IPS DF 4.7 (cell line): Measurements from ENCODE around the gene FAM110D.

Experiments used
- DNase-seq: peaks from one replicate; pipeline ENCODE4 v3.0.0-alpha.2; 2013; ENCODE audit warnings: low spot score; ENCODE audit errors: extremely low read depth

Gene FAM110D

DNA sequence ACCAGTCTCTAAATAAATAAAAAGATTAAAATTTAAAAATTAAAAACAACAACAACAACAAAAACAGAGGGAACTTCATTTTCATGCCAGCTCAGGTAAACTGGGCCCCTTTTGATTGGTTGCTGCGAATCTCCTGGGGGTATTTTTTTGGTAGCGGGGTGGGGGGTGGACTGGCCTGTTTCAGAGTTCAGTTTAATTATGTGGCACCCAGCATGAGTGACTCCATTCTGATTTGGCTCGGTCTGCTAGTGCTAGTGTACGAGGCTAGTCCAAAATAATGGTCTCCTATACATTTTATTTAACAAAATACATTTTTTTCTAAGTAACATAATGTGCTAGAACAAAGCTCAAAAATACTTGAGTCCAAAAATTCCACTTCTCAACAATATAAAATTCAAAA is 29.1 kb upstream of the FAM110D start:
- DNase-seq = no peak

DNA sequence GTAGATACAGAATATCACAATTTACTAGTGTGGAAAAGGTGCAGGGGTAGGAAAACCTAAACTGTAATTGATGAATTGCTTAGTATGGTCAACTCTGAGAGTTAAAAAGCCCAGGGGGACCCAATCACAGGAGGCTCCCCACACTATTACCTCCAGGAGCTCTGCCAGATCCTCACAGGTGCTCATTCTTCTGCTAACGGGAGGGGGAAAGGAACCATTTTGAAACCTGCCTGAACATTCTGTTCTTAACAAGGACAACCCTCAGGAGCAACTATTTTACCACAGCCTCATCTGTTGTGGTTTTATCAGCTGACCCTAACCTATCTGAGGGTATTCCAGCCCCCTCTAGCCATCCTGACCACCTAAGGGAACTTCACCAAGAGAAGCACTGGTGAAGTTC is 28.2 kb upstream of the FAM110D start:
- DNase-seq = no peak

DNA sequence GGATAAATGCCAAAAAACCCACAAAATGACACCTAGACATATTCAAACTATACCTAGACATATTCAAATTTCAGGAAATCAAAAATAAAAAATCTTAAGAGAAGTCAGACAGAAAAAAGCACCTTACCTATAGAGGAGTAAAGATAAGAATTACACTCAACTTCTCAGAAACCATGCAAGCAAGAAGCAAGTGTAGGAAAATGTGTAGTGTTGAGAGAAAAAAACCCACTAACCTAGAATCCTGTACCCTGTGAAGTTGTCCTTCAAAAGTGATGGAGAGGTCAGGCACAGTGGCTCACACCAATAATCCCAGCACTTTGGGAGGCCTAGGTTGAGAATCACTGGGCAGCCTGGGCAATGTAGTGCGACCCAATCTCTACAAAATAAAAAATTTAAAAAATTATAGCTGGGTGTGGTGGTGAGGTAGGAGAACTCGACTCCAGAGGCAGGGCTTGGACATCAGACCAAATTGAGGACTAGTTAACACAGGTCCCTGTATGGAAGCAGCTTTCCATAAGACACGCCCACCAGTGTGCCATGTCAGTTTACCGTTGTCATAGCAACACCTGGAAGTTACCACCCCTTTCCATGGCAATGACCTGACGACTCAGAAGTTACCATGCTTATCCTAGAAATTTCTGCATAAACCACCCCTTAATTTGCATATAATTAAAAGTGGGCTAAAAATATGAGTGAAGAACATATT is 26.6 kb upstream of the FAM110D start:
- DNase-seq = no peak

DNA sequence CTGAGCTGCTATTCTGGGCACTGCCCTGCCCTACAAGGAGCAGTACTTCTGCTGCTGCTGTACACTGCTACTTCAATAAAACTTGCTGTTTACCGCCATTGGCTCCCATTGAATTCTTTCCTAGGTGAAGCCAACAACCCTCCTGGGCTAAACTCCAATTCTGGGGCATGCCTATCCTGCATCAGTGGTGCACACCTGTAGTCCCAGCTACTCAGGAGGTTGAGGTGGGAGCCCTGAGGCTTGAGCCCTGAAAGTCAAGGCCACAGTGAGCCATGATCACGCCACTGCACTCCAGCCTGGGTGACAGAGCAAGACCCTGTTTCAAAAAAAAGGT is 26.1 kb upstream of the FAM110D start:
- DNase-seq = no peak

DNA sequence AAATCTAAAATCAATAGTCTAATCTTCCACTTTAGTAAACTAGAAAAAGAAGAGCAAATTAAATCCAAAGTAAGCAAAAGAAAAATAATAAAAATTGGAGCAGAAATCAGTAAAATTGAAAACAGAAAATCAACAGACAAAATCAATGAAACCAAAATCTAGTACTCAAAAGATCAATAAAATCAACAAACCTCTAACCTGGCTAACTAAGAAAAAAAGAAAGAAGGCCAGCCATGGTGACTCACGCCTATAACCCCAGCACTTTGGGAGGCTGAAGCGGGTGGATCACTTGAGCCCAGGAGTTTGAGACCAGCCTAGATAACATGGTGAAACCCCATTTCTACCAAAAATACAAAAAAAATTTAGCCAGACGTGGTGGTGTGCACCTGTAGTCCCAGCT is 24.4 kb upstream of the FAM110D start:
- no peak for DNase-seq

DNA sequence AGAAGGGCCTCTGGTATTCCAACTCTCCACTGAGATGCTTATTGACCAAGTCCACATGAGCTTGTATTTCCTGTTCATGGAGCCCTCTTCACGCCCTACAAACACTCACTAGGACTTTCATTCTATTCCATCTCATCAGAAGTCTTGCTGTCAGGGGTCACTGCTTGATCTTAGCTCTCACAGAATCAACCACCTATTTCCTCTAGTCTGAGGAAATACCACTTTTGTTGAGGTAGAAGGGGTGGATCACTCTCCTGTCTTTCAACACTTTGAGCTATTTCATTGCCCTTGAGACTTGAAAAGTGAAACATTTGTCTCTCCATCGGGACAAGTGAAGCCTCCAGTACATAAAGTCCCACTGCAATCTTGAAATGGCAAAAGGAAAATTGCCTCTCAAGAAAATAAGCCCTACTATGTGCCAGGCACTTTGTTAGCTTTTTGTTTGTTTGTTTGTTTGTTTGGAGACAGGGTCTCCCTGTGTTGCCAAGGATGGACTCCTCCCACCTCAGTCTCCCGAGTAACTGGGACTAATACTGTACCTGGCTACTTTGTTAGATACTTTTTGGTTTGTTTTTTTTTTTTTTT is 19.8 kb upstream of the FAM110D start:
- DNase-seq = no peak

DNA sequence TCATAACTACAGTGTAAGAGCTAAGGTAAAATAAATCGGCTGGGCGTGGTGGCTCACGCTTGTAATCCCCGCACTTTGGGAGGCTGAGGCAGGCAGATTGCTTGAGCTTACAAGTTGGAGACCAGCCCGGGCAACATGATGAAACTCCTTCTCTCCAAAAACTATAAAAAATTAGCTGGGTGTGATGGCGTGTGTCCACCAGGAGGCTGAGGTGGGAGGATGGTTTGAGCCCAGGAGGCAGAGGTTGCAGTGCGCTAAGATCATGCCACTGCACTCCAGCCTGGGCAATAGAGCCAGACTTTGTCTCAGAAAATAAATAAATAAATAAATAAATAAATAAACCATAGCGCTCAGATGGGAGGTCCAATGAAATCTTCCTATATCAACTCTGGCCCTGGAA is 16.7 kb upstream of the FAM110D start:
- no peak for DNase-seq

DNA sequence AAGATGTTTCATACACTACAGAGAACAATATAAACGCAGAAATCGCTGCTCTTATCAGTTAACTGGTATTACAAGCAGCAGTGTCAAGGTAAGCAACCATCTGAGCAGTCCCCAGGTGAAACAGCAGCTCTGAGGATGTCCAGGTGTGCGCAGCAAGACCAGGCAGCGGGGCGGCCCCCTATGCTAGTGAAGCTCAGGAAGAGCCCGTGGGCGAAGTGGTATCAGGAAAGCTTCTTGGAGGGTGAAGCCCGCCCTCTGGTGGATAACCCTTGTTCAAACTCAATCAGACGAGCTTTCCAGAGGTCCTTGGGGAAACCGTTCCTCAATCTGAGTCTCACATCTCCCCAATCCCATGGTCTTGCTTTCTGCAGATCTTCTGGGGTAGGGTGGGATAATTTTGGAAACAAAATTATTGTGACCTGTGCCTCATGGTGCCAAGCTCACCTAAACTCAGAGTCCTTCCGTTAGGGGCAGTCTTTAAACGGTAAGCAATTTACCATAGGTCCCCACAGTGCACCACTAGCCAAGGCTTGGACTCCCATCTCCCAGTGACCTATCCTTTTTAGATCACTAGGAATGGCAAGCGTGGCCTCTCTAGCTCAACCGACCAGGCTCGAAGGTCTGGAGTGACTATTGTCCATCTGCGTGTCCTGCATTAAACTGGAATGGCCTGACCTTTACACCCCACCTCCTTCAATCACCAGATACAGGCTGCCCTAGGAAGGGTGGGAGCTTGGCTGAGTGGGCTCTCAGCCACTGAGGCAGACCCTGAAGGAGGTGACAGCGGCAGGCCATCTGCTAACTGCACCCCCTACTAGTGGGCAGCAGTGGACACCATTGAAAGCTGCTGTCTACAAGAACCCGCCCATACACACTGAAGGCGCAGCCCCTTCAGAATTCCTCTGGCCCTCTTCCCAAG is 13.6 kb upstream of the FAM110D start:
- DNase-seq = no peak

DNA sequence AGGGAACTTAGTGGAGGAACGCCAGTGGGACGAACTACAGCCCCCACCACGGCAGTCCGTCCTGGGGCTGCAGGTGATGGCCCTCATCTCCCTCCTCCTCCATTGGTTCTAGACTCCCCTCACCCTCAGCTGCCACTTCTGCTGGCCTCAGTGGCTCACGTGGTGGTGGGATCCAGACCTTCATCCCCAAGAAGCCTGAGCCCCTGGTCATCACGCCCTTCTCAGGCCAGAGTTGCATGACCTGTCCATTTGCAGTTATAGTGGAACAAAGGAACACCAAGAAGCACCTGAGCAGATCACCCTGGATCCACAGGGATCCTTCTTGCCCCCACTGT is 13.0 kb upstream of the FAM110D start:
- no peak for DNase-seq

DNA sequence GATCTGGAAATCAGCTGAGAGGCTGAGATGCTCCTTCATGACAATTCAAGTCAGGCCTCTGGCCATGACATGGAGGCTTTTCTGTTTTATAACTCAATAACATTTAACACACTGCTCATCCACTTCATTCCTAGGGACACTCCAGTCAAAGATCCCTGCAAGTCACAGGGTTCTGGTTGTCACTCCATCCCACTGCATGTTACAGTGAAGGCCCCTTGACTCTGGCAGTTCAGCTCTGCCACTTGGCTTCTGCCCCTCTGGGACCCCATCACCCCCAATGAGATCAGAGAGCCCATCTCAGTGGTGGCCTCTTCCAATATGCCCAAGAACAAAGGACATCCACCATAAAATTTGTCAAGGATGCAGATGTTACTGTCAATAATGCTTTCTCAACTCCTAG is 10.0 kb upstream of the FAM110D start:
- DNase-seq = no peak

DNA sequence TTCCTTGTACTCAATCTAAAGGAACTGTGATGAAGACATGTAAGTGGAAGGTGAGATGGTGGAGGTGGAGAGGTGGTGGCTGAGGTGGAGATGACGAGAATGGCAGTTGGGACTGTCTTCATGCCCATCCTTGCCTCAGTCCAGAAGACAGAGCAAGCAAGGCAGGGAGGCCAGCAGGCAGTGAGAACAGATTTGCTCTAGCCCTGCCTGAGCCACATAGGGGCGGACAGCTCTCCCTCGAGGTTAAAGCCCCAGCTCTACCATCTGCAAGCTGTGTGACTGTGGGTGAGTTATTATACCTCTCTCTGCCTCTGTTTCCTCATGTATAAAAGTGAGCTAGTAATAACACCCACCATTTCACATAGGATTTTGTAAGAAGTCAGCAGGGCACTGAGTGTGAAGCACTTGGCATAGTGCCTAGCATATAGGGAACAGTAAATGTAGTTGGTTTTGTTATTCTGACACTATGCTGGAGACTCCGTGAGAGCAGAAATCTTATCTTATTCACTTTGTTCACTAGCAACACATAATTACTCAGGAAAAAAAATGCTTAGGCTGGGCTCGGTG is 4.8 kb upstream of the FAM110D start:
- no peak for DNase-seq

DNA sequence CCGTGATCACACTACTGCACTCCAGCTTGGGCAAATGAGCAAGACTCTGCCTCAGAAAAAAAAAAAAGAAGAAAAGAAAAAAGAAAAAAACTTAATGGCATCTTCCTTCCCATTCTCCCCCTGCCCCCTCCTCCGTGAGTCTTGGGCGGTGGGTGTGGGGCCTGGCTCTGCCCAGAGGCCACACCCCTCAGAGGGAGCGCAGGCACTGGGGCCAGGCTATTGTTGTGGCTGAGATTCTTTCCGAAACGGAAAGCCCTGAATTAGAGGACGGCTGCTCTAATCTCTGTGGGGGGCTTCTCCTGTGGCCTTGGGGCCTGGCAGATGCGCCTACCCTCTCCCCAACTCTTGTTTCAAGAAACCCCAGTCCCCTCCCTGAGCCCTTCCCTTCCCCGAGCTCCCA is 4.1 kb upstream of the FAM110D start:
- no peak for DNase-seq

DNA sequence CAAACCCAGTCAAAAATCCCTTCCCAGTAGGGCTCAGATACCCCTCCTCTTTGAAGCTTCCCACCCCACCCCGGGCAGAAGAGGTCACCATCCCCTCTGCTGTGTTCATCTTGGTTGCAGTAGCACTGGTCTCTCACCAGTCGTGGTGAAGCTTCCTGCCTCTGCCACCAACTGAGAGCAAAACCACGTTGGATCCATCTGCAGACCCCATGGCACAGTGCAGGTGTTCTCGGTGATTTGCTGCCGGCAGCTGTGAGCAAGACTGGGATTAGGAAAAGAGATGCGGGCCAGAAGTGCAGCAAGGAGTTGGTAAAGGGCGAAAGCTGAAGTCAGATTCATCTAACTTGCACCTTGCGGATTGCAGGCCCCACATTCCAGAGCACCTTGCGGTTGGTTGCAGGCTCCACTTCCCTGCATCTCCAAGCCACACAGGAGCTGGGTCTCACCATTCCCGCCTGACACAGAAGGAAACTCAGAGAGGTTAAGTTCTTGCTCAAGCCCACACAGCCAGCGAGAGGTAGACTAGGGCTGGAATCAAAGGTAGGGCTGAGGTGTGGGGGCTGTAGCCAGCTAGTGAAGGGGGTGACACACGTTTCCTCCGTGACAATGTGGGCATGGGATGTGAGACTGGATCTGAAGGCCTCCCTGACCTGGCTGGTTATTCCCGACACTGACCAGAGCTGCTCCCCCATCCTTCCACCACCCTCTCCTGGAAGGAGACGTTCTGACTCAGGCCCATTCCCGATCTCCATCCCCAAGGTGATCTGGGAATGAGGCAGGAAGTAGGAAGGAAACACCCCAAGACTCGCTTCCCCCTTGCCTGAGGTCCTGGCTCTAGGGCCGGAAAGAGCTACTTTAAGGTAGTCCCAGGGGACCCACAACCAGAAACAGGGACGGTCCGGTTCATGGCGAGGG is 3.3 kb upstream of the FAM110D start:
- DNase-seq = no peak

DNA sequence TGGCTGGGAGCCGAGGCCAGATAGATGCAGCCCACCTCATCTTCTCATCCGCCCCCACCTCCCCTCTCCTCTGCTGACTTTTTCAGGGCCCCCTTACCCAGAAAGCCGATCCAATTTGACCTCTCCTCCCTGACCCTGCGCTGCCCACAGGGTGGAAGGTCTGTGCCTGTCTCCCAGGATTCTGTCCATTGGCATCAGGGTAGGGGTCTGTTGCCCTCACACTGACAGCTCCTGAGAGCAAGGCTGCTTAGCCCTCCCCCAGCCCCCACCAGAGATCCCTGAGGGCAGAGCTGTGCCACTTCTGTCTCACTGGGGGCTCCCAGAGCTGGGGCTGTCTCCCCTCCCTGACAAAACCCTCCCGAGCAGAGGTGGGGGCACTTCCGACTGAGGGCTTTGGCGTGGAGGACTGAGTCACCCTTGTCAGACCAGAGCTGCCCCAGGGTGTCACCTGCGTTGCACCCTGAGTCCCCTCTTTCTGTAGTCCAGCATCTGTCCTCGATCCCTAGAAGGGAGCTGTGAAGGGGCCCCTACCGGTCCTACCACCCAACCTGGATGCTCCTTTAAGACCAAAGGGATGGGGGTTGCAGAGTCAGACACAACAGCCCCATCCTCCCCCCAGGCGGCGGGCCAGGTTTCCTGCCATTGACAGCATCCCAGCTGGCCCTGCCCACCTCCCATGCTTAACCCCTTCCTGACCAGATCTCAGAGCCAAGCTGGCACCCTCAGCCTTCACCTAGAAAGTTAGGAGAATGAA is 2.4 kb upstream of the FAM110D start:
- no peak for DNase-seq

DNA sequence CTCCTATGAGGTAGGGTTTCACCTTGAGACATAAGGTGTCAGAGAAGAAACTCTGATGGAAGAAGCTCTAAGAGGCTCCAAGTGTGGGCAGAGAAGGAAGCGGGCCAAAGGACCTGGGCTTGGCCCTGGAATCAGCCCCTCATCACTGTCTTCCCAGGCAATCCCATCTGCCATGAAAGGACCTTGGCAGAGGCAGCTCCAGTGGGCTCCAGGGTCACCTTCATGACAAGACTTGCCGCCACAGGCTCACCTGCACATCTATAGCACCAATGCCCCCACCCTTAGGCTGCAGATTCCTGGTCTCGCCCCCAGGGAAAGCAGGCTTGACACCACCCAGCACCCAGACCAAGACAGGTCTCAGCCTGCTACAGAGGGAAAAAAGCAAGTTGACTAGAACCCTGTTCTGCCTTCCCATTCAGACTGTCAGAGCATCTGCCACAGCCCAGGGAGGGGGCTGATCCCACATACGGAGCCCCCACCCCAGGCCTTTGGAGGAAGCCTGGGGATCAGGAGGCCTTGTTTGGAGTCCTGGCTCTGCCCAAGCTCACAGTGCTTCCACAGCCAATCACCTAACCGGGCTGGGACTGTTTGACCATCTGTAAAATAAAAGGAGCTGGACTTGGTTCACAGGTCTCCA is 490 bp upstream of the FAM110D start:
- no peak for DNase-seq

DNA sequence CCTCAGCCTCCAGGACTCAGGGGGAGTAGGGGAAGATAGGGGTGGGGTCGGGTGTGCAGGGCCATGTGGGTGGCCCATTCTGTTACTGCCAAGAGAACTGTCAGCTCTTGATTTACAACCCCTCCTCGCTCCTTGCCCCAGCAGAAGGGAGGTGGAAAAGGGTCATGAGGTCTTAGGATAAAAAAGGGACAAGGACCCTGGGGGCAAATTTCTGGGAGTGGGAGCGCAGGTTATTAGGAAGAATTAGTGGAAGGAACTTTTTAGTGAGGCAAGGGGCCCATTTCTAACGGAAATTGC is 812 bp downstream of the FAM110D start:
- no peak for DNase-seq

DNA sequence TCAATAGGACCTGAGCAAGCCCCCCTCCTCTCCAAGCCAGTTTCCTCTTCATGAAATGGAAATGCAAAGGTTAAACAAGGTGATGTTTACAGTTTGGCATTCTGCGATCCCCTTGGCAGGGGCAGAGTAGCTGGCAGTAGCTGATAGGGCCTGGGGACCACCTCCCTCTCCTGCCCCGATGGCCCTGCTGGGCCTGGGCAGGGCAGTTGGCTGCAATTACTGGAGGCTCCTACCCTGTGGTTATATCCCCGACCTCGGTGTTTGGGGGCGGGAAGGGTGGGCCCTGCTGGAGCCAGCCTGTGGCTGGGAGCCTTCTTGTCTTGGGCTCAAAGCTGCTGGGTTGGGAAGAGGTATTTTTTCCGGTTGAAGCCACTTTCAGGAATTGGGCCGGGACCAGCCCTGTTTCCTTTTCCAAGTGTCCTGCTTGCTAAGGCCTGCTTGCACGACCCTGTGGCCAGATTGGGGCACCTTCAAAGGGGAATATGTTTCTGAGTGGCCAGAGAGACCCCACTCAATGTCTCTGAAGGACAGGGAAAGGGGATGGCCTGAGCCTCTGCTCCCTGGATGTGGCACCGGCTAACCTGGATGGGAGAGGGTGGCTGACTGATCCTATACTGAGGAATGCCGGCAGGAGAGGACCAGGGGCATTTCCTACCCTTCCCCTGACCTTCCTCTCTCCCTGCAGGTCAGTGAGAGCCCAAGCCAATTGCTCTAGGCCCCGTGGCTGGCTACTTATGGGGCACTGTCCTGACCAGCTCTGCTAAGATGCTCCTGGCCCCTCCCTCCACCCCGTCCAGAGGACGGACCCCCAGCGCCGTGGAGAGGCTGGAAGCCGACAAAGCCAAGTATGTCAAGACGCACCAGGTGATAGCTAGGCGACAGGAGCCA is 1.9 kb downstream of the FAM110D start:
- DNase-seq = no peak

DNA sequence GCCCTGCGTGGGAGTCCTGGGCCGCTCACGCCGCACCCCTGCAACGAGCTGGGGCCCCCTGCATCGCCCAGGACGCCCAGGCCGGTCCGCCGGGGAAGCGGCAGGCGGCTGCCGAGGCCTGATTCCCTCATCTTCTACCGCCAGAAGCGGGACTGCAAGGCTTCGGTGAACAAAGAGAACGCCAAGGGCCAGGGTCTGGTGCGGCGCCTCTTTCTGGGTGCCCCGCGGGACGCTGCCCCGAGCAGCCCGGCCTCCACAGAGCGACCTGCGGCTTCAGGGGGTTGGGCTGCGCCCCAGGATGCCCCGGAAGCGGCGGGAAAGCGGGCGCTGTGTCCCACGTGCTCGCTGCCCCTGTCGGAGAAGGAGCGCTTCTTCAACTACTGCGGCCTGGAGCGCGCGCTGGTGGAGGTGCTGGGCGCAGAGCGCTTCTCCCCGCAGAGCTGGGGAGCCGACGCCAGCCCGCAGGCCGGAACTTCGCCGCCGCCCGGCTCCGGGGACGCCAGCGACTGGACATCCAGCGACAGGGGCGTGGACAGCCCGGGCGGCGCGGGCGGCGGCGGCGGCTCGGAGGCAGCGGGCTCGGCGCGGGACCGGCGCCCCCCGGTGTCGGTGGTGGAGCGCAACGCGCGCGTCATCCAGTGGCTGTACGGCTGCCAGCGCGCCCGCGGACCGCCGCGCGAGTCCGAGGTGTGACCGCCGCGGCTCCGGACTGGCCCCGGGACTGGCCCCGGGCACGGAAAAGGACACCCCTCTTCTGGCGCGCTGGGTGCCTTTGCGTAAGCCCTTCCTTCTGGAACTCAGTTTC is 2.7 kb downstream of the FAM110D start:
- no peak for DNase-seq
